GM18508 (cell line): ENCODE data around the gene MACIR.

ENCODE experiments used
- ATAC-seq: cut with Tn5 transposase; IDR thresholded peaks from one replicate; pipeline ENCODE4 v1.9.1; 2021; ENCODE audit warnings: moderate number of reproducible peaks; ENCODE audit not compliant: insufficient read depth, unreplicated experiment

Gene MACIR

DNA sequence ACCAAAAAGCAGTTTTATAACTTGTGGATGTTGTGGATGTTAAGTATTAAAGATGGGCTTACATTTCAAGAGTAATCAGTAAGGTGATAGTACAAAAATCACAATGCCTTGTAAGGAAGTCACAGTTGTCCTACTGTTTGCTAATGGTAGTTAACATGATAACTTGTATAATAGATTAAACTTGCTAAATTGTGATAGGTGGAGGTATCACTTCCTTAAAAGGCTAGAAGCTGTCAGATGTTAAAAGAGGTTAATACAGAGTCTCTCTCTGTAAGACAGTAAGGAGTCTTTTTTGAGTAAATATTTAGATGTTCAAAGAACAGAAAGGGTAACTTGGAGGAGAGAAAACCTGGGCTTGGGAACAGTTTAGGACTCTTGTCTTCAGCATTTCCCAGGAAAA, 14.2 kb upstream of the MACIR start:
- no peak for ATAC-seq

DNA sequence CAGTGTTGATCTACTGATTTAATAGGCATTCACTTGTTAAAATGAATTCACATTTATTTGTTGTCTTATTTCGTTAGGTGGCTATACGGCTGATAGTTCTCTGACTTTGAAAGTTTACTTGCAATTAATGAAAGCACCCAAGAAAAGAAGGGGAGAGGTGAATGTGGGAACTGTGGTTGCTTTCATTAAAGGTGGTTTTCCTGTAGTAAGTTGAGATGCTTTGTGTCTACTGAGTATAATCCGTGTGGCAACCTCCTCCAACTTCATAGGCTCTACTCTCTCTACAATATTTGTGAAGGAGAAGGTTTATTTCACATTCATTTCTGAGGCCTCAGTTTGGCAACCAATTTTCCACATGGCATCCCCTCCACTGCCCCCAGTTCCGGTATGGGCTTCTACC, 12.8 kb upstream of the MACIR start:
- ATAC-seq, result no peak

DNA sequence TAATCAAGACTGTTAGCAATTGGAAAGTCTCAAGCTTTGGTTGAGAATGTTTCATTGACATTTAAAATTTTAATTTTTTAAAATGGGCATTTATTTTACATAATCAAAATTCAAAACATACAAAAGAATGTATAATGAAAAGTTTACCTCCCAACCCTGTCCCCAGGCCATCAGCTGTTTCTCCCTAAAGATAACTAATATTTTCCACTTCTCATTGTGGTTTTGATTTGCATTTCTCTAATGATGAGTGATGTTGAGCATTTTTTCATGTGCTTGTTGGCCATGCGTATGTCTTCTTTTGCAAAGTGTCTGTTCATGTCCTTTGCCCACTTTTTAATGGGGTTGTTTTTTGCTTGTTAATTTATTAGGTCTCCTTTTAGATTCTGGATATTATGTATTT, 11.4 kb upstream of the MACIR start:
- no peak for ATAC-seq

DNA sequence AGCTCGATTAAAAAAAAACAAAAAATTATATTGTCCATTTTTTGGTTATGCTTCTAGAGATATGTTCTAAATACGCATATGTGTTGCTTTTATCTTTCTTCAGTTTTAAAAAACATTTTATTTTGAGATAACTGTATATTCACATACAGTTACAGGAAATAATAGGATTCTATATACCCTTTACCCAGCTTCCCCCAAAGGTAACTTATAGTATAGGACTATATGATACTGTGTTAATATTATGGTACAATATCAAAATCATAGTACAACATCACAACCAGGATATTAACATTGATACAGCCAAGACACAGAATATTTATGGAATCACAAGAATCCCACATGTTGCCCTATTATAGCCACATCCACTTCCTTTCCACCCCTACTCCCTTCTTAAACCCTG, 9.5 kb upstream of the MACIR start:
- no peak for ATAC-seq

GRCh38 chr5:103254921-103255320, 3.6 kb upstream of the MACIR start:
- ATAC-seq, result no peak

- ATAC-seq, result no peak
Observed at GRCh38 chr5:103255691-103256090, 2.9 kb upstream of the MACIR start.

- ATAC-seq, result no peak
Observed at GRCh38 chr5:103256178-103256577, 2.4 kb upstream of the MACIR start.

- ATAC-seq, result peak; percentile 22
Observed at GRCh38 chr5:103258957-103259704, 568 bp downstream of the MACIR start.

GRCh38 chr5:103259705-103260355, 1.3 kb downstream of the MACIR start:
- no peak for ATAC-seq

DNA sequence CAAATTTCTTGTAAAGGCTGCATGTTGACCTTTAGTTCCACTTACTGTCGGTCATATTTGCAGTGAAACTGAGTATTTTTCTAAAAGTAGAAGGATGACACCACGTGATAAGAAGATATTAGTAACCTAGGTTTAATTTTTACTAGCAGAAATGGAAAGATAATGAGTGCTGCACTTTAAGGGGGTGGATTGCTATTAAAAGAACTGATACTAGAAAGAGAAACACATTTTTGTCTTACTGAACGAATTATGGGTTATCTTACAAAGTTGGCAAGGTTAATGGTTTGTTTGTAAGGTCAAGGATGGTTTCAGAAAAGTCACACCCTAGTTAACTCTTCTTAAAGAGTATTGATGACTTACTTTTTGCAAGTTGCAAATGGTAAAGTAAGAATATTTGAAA, 2.4 kb downstream of the MACIR start:
- ATAC-seq, result peak; percentile 44

GRCh38 chr5:103262422-103262871, 3.9 kb downstream of the MACIR start:
- ATAC-seq, result no peak

- no peak for ATAC-seq
Observed at GRCh38 chr5:103263054-103263453, 4.5 kb downstream of the MACIR start.

GRCh38 chr5:103264508-103264907, 5.9 kb downstream of the MACIR start:
- ATAC-seq, result no peak

DNA sequence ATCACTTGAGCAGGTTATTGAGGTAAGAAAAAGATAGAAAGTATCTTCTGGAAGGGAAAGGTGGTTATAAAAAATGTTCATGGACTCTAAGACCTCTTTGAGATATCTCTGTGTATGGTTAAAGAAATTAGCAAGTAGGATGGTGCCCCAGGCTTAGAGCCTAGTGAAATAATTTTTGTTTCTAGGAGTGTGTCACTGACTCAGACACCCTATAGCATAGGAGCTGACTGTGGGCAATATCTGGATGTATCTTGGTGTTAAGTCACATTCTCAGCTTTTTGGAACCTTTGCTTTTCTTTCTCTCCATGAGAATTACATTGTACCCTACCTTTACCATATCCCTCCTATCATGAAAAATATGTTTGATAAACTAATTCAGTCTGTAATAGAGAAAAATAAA, 12.0 kb downstream of the MACIR start:
- ATAC-seq, result no peak

DNA sequence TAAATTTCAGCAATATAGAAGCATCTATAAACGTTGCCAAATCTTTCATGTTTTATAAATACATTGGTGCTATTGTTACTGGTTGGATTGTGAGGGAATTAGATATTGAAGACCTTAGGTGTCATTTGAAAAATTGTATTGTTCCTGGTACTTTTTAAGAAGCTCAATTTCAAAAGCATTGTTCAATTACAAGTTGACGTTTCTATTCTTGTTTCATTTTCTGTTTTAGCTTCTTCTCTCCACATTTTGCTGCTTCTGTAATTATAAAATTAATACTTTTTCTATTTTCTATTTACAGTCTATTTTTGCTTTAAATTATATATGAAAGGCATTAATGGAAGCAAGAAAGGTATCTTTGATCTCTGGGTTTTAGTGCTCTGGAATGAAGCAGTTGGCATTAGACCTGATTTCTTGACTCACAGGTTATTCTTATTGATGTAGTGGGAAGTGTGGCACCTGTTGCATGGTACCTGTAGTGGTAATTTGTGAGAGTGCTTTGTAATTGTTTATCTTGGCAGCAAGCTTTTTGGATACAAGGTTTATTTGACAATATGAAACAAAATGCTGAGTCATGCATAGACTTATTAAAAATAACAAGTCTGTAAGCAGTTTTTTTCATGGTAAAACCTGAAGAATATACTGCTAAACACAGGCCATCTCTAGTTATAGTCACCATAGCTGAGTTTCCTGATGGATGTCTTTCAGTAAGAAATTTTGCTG, 13.2 kb downstream of the MACIR start:
- ATAC-seq, result no peak

DNA sequence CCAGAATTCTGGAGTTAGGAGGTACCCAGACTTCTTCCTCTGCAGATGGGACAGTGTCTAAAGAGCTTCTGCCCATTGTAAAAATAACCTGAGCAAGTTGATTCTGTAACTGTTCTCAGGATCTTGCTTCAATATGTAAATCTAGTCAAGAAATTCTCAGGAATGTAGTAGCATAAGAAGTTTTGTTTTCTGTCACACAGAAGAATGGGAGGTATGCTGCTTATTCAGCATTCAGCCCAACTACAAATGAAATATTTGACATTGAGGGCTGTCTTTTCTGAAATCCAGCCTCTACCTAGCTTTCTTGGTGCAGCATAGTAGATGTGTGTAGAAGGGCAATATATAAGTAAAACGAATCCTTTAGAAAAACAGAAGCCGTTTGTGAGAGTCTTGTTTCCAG, 13.8 kb downstream of the MACIR start:
- no peak for ATAC-seq

DNA sequence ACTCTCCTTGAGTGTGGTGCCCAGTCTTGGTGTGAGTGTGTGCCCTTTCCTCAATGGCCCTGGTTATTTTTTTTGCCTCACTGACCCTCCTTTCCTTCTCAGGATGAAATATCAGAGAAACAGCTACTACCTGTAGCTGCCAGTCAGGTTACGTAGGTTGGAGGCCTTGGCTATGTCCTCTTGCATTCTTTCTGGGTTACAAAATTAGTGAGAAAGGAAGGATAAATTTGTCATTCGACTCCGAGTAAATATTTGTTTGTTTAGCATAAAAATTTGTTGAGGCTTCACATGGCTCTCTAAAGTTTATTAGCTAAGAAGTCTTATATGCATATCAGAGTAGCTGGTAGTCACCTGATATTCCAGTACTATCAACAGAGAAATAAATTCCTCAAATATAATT, 15.4 kb downstream of the MACIR start:
- no peak for ATAC-seq

GRCh38 chr5:103275851-103276250, 17.3 kb downstream of the MACIR start:
- no peak for ATAC-seq

DNA sequence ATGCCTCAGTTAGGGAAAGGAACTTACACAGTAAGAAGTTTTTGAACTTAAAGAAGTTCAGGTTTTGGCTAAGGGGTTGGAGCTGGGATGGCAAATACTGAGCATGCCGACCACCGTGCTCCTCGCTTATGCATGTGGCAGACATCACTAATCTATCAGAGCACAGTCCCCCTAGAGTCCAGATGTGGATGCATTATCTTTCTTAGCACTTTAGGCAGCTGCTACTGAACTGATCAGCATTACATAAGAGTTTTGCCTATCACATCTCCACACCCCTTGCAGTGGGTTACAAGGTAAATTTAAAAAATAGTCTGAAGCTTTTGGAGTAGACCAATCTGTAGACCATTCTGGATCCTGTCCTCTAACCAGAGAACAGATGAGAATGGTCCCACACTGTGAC, 22.4 kb downstream of the MACIR start:
- ATAC-seq, result no peak

DNA sequence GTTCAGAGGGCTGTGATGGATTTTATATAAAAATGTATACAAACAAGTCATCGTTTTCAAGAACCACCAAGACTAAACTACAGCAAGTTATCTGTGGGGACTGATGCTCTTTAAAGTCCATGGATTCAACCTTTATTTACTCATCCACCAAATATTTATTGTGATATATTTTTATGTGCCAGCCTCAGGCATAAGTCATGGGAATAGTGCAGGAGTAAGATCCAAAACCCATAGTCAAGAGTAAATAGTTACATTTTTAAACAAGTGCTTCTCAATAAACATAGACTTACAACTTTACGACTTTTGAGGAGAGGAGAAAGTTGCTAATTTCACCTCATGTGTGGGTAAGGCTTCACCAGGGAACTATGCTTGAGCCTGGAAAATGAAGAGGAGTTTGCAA, 24.6 kb downstream of the MACIR start:
- no peak for ATAC-seq

DNA sequence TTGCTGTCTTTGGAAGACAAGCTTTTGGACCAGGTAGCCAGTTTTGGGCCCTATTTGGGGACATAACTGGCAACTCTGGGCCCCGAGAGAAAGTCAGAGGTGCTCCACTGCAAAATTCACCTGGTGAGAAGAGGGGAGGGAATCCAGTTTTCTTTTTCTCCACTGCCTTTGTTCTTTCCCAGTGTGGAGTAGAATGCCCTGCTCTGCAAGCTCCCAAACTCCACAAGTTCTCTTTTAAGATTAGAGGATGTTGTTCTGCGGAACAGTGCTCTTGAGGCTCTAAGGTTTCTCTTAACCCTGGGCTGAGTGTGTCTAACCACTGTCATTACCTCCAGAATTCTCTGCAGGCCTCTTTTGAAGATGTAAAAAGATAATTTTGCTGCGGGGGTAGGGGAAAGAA, 25.3 kb downstream of the MACIR start:
- ATAC-seq, result no peak
